ENCODE data around the gene CST7. TPM values are rescaled to one million over a fixed set of nuclear protein-coding genes. Genes with fewer than 3 reads are reported as not detected.

The CST7 gene
- total RNA-seq, 1 experiment from 2014 or later: not detected

- Histone ChIP-seq H2BK120ac (ENCODE audit: low read depth, low read length, poor library complexity, severe bottlenecking) (no peak overlapping the region), H3K79me1 (ENCODE audit: insufficient read depth, low read depth, low read length, poor library complexity, severe bottlenecking) (no peaks in the 10 kb centered on the region), H3K9ac (ENCODE audit: extremely low read depth, insufficient read length, low read length) (no peak overlapping the region), H3K18ac (ENCODE audit: insufficient read length, low read depth, low read length) (no peak overlapping the region), H4K91ac (ENCODE audit: insufficient read length, low read depth, low read length) (no peak overlapping the region), H2BK15ac (ENCODE audit: low read depth, low read length) (no peak overlapping the region), H3K4ac (ENCODE audit: low read depth, low read length) (no peak overlapping the region), H4K5ac (ENCODE audit: insufficient read length, low read depth, low read length) (no peak overlapping the region), H3K56ac (ENCODE audit: insufficient read length, low read depth, low read length) (no peak overlapping the region), H3K4me1 (ENCODE audit: insufficient read depth, low read length) (0 out of 2 replicates have a peak, but pooled peaks cover 6% of the 10 kb centered on the region), H3K79me2 (ENCODE audit: insufficient read depth, low read length) (no peaks in the 10 kb centered on the region), H3K9me3 (ENCODE audit: control insufficient read depth, low read depth, low read length) (peaks cover 13% of the 10 kb centered on the region), H4K8ac (replicated peaks; ENCODE audit: insufficient read length, low read depth, low read length) (no peak overlapping the region), H2BK12ac (ENCODE audit: insufficient read length, low read depth, low read length) (no peak overlapping the region), H2AFZ (ENCODE audit: low read length) (no peak overlapping the region), H3T11ph (ENCODE audit: low read length) (no peak overlapping the region), H2BK5ac (ENCODE audit: insufficient read length, low read length) (no peak overlapping the region), H3K4me2 (ENCODE audit: insufficient read depth, insufficient read length, low read length) (no peak overlapping the region), H4K20me1 (ENCODE audit: control insufficient read depth, insufficient read depth, insufficient read length) (no peaks in the 10 kb centered on the region), H3K27me3 (ENCODE audit: insufficient read depth, low read length) (no peaks in the 10 kb centered on the region), H2AK5ac (ENCODE audit: insufficient read length, low read length) (no peak overlapping the region), H2BK20ac (ENCODE audit: low read depth, low read length, poor library complexity, severe bottlenecking) (no peak overlapping the region), H3K23me2 (ENCODE audit: insufficient read length, low read depth, low read length, poor library complexity, severe bottlenecking) (no peaks in the 10 kb centered on the region), H3K23ac (ENCODE audit: insufficient read length, low read depth, low read length) (no peak overlapping the region), H3K27ac (ENCODE audit: insufficient read length, low read depth, low read length) (no peak overlapping the region), H3K14ac (ENCODE audit: insufficient read depth, low read length) (no peak overlapping the region)
- Mint-ChIP-seq H3K4me3 (no peak overlapping the region), H3K27me3 (ENCODE audit: low read depth) (peaks cover 4% of the 10 kb centered on the region), H3K36me3 (ENCODE audit: insufficient read depth in 1 of 3, low read depth in 3 of 3) (peaks cover 3 to 5% (median 4%) of the 10 kb centered on the region in 3 experiments; a peak in 3 of 7 replicates), H3K9me3 (peaks cover 23 to 30% of the 10 kb centered on the region in 2 experiments), H3K27ac (no peak overlapping the region), H3K4me1 (peaks cover 15 to 16% of the 10 kb centered on the region in 2 experiments)
- no CpG with 5 or more reads among the region's 1 CpG for WGBS (ENCODE audit: extremely low coverage, insufficient read length, low lambda C conversion rate)
- no peak for TF ChIP-seq CTCF (conservative IDR thresholded peaks at IDR 0.05)
- DNase-seq: no peak
Observed at GRCh38 chr20:24908642-24909041, 40.4 kb upstream of the CST7 start.
